Measurements from ENCODE around the gene DHRSX.
A peak's percentile ranks its signal among the peaks of the same experiment; 100 is the strongest.
"Not testable (repeated sequence)": the region's sequence is repeated elsewhere in the genome, so short reads cannot be mapped to it uniquely, and the experiment has no call there.

Gene DHRSX

DNA sequence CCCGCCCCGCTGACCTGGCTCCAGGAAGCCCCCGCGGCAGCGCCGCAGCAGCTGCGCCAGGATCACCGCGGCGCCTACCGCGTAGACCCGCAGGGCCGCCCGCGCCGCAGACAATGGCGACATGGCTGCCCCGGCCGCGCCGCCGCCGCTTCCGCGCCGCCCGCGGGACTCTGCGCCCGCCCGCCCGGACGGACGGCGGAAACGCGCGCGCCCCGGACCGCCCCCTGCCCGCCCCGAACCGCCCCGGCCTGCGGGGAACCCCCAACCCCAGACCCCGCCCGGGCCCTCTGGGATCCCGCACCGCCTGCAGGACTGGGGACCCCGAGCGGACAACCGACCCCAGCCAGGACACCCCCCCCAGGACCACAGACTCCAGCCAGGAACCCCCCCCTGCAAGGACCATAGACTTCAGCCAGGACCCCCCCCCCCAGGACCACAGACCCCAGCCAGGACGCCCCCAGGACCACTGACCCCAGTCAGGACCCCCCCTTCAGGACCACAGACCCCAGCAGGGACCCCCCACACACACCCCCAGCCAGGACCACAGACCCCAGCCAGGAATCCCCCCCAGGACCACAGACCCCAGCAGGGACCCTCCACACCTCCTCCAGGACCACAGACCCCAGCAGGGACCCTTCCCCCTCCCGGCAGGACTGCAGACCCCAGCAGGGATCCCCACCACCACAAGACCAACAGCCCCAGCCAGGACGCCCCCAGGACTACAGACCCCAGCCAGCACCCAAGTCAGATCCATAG lies at the start of gene DHRSX, which contains the start of gene ZBED1:
DHRSX (minus strand) TSS at position 174 of the 756 bp plus-strand sequence; CDS start at position 123, 51 bp downstream.
ZBED1 (minus strand) TSS at position 174 of the 756 bp plus-strand sequence. CDS start 10,257 bp downstream, outside the sequence.
- DNase-seq (ENCODE audit: low spot score): peak; percentile 85

GRCh38 chrX:2549876-2550275 lies 49.1 kb upstream of the DHRSX start:
- DNase-seq (ENCODE audit: low spot score): no peak

DNA sequence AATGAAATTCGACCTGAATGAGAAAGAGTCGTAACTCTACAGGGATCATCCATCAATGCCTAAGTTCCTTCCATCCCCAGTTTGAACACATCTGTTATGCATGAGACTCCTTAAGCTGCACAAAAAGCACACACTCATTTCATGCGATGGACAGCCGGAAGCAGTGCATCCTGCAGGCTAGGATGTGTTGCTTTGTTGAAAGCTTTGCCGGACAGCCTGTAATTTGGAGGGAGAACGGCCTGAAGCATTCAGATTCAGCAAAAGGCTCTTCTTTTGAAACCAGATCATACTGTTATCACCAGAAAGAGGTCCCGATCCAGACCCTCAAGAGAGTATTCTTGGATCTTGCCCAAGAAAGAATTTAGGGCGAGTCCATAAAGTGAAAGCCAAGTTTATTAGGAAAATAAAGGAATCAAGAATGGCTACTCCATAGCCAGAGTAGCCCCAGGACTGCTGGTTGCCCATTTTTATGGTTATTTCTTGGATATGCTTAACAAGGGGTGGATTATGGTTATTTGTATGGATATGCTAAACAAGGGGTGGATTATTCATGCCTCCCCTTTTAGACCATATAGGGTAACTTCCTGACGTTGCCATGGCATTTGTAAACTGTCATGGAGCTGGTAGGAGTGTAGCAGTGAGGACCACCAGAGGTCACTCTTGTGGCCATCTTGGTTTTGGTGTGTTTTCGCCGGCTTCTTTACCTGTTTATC lies 48.1 kb upstream of the DHRSX start:
- DNase-seq (ENCODE audit: low spot score): no peak

- DNase-seq (ENCODE audit: low spot score): no peak
Measured at GRCh38 chrX:2547736-2548135, 47.0 kb upstream of the DHRSX start.

- no peak for DNase-seq (ENCODE audit: low spot score)
Measured at GRCh38 chrX:2546496-2546895, 45.7 kb upstream of the DHRSX start.

- DNase-seq (ENCODE audit: low spot score): no peak
Measured at GRCh38 chrX:2545144-2545543, 44.4 kb upstream of the DHRSX start.

DNA sequence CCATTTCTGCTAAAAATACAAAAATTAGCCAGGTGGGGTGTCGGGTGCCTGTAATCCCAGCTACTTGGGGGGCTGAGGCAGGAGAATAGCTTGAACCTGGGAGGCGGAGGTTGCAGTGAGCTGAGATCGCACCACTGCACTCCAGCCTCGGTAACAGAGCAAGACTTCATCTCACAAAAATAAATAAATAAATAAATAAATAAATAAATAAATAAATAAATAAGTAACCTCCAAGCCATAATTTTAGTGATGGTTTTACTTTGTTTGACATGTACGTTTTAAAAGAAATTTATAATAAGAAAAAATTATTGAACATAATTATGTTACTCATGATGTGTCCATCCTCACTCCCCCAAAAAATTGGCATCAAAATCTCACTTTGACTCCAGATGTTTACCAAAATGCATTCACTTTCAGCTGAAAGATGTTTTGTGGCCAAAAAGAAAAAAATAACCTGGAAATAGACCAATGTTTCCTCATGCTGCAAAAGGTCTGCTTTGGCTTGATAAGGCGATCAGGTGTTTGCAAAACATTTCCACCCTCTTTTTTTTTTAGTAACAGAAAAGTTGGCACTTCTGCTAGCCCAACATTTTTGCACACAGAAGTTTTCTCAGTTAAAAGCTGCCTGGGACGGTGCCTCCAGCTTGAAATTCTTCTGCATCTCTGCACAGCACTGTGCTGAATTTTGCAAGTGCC lies 42.2 kb upstream of the DHRSX start:
- no peak for DNase-seq (ENCODE audit: low spot score)

DNA sequence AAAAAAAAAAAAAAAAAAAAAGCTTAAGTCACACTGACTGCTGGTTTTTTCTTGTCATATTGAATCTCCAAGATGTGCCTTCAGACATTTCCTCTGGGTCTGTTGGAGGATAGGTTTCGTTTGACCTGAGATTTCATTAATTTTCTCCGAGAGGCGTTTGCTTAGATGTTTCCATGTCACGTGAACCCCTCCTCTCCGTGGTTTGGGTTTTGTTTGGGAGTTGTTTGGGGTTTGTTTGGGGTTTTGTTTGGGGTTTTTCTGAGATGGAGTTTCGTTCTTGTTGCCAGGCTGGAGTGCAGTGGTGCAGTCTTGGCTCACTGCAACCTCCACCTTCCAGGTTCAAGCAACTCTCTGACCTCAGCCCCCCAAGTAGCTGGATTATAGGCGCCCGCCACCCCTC lies 40.8 kb upstream of the DHRSX start:
- DNase-seq (ENCODE audit: low spot score): no peak

DNA sequence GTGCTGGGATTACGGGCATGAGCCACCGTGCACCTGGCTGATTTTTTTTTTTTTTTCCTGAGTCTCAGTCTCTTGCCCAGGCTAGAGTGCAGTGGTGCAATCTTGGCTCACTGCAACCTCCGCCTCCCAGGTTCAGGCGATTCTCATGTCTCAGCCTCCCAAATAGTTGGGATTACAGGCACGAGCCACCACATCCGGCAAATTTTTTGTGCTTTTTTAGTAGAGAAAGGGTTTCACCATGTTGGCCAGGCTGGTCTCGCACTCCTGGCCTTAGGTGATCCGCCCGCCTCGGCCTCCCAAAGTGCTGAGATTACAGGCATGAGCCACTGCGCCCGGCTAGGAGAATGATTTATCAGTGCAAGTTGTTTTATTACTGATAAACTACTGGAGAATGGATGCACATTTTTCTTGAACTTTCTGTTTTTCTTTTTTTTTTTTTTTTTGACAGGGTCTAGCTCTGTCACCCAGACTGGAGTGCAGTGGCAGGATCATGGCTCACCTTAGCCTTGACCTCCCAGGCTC lies 39.7 kb upstream of the DHRSX start:
- DNase-seq (ENCODE audit: low spot score): no peak

DNA sequence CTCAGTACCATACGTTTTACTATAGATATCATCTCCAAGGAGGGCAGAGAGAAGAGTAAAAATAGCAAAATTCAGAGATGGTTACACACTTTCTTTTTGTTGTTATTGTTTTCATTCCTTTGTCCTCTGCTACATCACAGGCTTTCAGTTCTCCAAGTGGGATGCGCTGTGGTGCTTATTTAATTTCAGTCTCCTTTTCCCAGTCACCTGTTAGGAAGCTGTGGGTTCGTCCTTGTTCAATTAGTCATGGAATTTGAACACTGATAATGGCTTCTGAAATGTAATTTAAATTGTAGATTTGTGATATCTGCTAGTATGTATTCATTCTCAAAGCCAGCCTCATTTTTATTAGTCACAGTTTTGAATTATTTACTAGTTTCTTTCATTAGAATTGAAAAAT lies 38.8 kb upstream of the DHRSX start:
- no peak for DNase-seq (ENCODE audit: low spot score)

DNA sequence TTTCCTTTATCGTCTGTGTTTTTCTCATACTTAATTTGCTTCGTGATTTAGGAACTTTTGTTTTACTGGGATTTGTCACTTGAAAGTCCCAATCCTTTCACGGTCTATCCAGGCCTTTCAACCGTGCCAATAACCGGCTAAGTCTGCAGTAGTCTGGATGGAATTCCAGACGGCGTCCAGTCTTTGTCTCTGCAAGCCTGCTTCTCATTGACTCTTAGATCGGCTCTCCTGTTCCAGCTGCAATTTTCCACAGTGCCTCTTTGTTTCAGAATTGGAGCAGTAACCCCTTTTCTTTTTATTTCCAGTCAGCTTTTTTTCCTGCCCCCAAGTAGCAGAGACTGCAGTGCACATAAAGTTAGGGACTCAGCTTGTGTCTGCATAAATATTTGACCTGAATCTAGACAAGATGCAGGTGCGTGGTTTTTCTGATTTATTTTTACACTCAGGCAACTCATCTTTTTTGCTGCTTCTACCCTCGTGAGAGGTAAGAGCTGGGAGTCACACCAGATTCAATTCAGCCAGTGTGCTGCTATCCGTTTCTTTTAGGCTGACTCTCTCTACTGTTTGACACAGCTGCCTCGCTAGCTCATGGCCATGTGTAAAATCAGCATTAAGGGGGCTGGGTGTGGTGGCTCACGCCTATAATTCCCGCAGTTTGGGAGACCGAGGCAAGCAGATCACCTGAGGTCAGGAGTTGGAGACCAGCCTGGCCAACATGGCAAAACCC lies 37.4 kb upstream of the DHRSX start:
- no peak for DNase-seq (ENCODE audit: low spot score)

DNA sequence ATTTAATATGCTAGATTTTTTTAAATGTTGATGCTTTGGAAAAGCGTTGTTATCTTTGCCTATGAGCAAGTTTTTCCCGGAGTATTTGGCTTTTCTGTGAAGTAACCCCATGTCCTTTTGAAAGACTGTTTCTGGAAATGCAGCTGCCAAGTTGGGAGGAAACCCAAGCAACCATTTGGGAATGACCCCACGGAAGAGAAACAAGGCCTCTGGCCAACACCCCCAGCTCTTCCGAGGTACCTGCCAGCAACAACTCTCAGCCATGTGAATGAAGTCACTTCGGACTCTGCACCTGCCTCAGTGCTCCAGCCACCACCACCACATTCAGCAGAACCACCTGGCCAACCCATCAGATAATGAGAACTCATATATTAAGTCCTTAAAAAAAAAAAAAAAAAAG lies 36.2 kb upstream of the DHRSX start:
- DNase-seq (ENCODE audit: low spot score): no peak

GRCh38 chrX:2536141-2536540 lies 35.4 kb upstream of the DHRSX start:
- no peak for DNase-seq (ENCODE audit: low spot score)

- not testable (repeated sequence) for DNase-seq (ENCODE audit: low spot score)
Measured at GRCh38 chrX:2534261-2535021, 33.7 kb upstream of the DHRSX start.

DNA sequence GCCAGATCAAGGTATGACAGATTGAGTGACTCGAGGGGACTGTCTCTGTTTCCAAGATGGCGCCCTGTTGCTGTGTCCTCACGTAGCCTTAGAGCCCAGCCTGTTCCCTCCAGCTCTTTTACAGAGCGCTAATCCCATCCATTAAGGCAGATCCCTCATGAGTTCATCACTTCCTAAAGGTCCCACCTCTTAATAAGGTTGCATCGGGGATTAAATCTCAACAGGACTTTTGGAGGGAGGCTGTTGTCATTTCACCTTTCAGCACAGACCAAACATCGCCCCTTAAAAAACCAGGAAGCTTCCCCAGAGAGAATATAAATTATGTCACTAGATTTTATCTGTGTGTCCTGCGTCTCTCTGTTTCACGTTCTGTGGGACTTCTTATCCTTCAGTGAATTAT lies 32.6 kb upstream of the DHRSX start:
- no peak for DNase-seq (ENCODE audit: low spot score)

DNA sequence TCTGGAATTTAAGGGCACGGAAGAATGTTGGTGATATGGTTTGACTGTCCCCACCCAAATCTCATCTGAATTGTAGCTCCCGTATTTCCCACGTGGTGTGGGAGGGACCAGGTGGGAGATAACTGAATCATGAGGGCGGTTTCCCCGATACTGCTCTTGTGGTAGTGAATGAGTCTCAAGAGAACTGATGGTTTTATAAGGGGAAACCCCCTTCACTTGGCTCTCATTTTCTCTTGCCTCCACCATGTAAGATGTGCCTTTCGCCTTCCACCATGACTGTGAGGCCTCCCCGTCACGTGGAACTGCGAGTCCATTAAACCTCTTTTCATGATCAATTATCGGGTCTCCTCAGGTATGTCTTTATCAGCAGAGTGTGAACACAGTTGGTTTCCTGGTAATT lies 25.6 kb upstream of the DHRSX start:
- no peak for DNase-seq (ENCODE audit: low spot score)

DNA sequence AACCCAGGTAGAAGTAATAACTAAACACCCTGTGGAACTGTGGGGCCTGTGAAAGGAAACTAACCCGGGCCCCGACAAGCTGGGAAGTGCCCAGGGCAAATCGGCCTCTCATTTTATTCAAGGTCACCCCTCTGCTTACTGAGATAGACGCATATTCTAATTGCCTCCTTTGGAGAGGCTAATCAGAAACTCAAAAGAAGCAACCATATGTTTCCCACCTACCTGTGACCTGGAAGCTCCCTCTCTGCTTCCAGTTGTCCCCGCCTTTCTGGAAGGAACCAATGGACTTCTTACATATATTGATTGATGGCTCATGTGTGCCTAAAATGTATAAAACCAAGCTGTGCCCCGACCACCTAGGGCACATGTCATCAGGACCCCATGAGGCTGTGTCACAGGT lies 23.1 kb upstream of the DHRSX start:
- no peak for DNase-seq (ENCODE audit: low spot score)

DNA sequence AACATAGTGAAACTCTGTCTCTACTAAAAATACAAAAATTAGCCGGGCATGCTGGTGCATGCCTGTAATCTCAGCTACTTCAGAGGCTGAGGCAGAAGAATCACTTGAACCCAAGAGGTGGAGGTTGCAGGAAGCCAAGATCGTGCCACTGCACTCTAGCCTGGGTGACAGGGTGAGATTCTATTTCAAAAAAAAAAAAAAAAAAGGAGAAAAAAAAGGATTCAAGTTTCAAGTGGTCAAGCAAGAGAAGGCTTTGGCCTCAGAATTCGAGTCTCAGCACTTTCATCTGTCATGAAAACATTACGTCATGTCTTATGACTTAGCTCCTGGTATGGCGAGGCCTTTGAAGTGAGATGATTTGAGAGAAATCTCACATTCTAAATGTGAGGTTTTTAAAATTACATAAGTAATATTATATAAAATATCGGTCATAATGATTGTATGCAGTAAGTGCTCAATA lies 21.2 kb upstream of the DHRSX start:
- no peak for DNase-seq (ENCODE audit: low spot score)

GRCh38 chrX:2521092-2521926 lies 20.5 kb upstream of the DHRSX start:
- DNase-seq (ENCODE audit: low spot score): no peak

- DNase-seq (ENCODE audit: low spot score): no peak
Measured at GRCh38 chrX:2520539-2520938, 19.8 kb upstream of the DHRSX start.

Measured in AG20443 (cell line).